HG03159 (cell line): ENCODE results near the gene FKBP8.
"Not testable (repeated sequence)": the region's sequence is repeated elsewhere in the genome, so short reads cannot be mapped to it uniquely, and the experiment has no call there.

ENCODE experiments used
- ATAC-seq: cut with Tn5 transposase; IDR thresholded peaks from one replicate; pipeline ENCODE4 v1.9.1; 2021; ENCODE audit warnings: mild to moderate bottlenecking, moderate library complexity; ENCODE audit not compliant: unreplicated experiment

Gene FKBP8

GRCh38 chr19:18559685-18560084 lies 16.3 kb upstream of the FKBP8 start:
- no peak for ATAC-seq

- ATAC-seq = no peak
These were observed 15.2 kb upstream of the FKBP8 start for GRCh38 chr19:18558604-18559003.

- no peak for ATAC-seq
These were observed 14.8 kb upstream of the FKBP8 start for GRCh38 chr19:18558202-18558555.

- peak; percentile 95 for ATAC-seq
These were observed 14.2 kb upstream of the FKBP8 start, which contains the start of gene KXD1 for GRCh38 chr19:18557411-18558201. Gene KXD1 (plus strand): TSS chr19:18557870. CDS start chr19:18562057, 4,187 bp downstream.

- no peak for ATAC-seq
These were observed 8.3 kb upstream of the FKBP8 start for GRCh38 chr19:18551631-18552030.

- ATAC-seq = peak; percentile 37
These were observed 572 bp upstream of the FKBP8 start for GRCh38 chr19:18543814-18544475.

GRCh38 chr19:18541992-18542940 lies 1.1 kb downstream of the FKBP8 start:
- ATAC-seq = no peak

- ATAC-seq = no peak
These were observed 1.9 kb downstream of the FKBP8 start for GRCh38 chr19:18541258-18541991.

- not testable (repeated sequence) for ATAC-seq
These were observed 3.2 kb downstream of the FKBP8 start for GRCh38 chr19:18540200-18540599.

GRCh38 chr19:18539372-18539771 lies 4.0 kb downstream of the FKBP8 start:
- no peak for ATAC-seq

- no peak for ATAC-seq
These were observed 5.3 kb downstream of the FKBP8 start for GRCh38 chr19:18538115-18538514.

GRCh38 chr19:18537431-18537830 lies 5.9 kb downstream of the FKBP8 start:
- ATAC-seq = no peak

- no peak for ATAC-seq
These were observed 6.9 kb downstream of the FKBP8 start for GRCh38 chr19:18536475-18536874.

GRCh38 chr19:18533058-18533457 lies 10.3 kb downstream of the FKBP8 start:
- no peak for ATAC-seq

GRCh38 chr19:18532168-18532890 lies 11.0 kb downstream of the FKBP8 start:
- ATAC-seq = no peak

GRCh38 chr19:18531485-18531884 lies 11.9 kb downstream of the FKBP8 start:
- ATAC-seq = no peak

GRCh38 chr19:18529782-18530181 lies 13.6 kb downstream of the FKBP8 start:
- ATAC-seq = no peak

GRCh38 chr19:18526316-18526715 lies 17.1 kb downstream of the FKBP8 start:
- ATAC-seq = no peak

GRCh38 chr19:18523841-18524240 lies 19.5 kb downstream of the FKBP8 start:
- ATAC-seq = no peak

GRCh38 chr19:18522862-18523440 lies 20.4 kb downstream of the FKBP8 start:
- ATAC-seq = not testable (repeated sequence)
